ENCODE data around the gene MOSMO. TPM values are rescaled to one million over a fixed set of nuclear protein-coding genes. Genes with fewer than 3 reads are reported as not detected.
"Not testable (repeated sequence)": the region's sequence is repeated elsewhere in the genome, so short reads cannot be mapped to it uniquely, and the experiment has no call there.

MOSMO gene
- total RNA-seq, 1 experiment from 2014 or later, result 20.4 TPM

GRCh38 chr16:22043882-22044281 is 36.0 kb downstream of the MOSMO start:
- not testable (repeated sequence) for DNase-seq (ENCODE audit: low spot score)

GRCh38 chr16:22045888-22046287 is 38.0 kb downstream of the MOSMO start:
- DNase-seq (ENCODE audit: low spot score), result not testable (repeated sequence)

GRCh38 chr16:22050963-22051362 is 43.1 kb downstream of the MOSMO start:
- no peak for DNase-seq (ENCODE audit: low spot score)

- no peak for DNase-seq (ENCODE audit: low spot score)
Measured at GRCh38 chr16:22052980-22053379, 45.1 kb downstream of the MOSMO start.

GRCh38 chr16:22053921-22054341 is 46.0 kb downstream of the MOSMO start:
- DNase-seq (ENCODE audit: low spot score), result no peak

- DNase-seq (ENCODE audit: low spot score), result no peak
Measured at GRCh38 chr16:22054847-22055590, 47.1 kb downstream of the MOSMO start.

GRCh38 chr16:22055881-22056280 is 48.0 kb downstream of the MOSMO start:
- no peak for DNase-seq (ENCODE audit: low spot score)

- no peak for DNase-seq (ENCODE audit: low spot score)
Measured at GRCh38 chr16:22063888-22064467, 56.1 kb downstream of the MOSMO start.

- DNase-seq (ENCODE audit: low spot score), result no peak
Measured at GRCh38 chr16:22065252-22065651, 57.3 kb downstream of the MOSMO start.

GRCh38 chr16:22070361-22071330 is 62.7 kb downstream of the MOSMO start:
- no peak for DNase-seq (ENCODE audit: low spot score)

GRCh38 chr16:22071331-22071910 is 63.5 kb downstream of the MOSMO start:
- no peak for DNase-seq (ENCODE audit: low spot score)

- no peak for DNase-seq (ENCODE audit: low spot score)
Measured at GRCh38 chr16:22073350-22073749, 65.4 kb downstream of the MOSMO start.

- no peak for DNase-seq (ENCODE audit: low spot score)
Measured at GRCh38 chr16:22075043-22075757, 67.3 kb downstream of the MOSMO start.

- DNase-seq (ENCODE audit: low spot score), result no peak
Measured at GRCh38 chr16:22075776-22076175, 67.9 kb downstream of the MOSMO start.

GRCh38 chr16:22077700-22078313 is 69.9 kb downstream of the MOSMO start:
- DNase-seq (ENCODE audit: low spot score), result peak; percentile 86

GRCh38 chr16:22078656-22079055 is 70.7 kb downstream of the MOSMO start:
- DNase-seq (ENCODE audit: low spot score), result no peak

GRCh38 chr16:22081050-22081449 is 73.1 kb downstream of the MOSMO start:
- no peak for DNase-seq (ENCODE audit: low spot score)

GRCh38 chr16:22086440-22086839 is 78.5 kb downstream of the MOSMO start:
- DNase-seq (ENCODE audit: low spot score), result no peak

- no peak for DNase-seq (ENCODE audit: low spot score)
Measured at GRCh38 chr16:22088642-22089041, 80.7 kb downstream of the MOSMO start.

- DNase-seq (ENCODE audit: low spot score), result no peak
Measured at GRCh38 chr16:22089910-22090309, 82.0 kb downstream of the MOSMO start.

GRCh38 chr16:22091721-22092120 is 83.8 kb downstream of the MOSMO start:
- no peak for DNase-seq (ENCODE audit: low spot score)
